Stimulated activated CD4-positive, alpha-beta T cell treated with anti-CD3 and anti-CD28 coated beads, Interleukin-15, amount 100 ng/mL, for 24 hours (primary cell): Measurements from ENCODE around the gene TRABD.

Source experiments
- DNase-seq: peaks from one replicate; pipeline ENCODE4 v3.0.0-alpha.2; 2020

TRABD gene

DNA sequence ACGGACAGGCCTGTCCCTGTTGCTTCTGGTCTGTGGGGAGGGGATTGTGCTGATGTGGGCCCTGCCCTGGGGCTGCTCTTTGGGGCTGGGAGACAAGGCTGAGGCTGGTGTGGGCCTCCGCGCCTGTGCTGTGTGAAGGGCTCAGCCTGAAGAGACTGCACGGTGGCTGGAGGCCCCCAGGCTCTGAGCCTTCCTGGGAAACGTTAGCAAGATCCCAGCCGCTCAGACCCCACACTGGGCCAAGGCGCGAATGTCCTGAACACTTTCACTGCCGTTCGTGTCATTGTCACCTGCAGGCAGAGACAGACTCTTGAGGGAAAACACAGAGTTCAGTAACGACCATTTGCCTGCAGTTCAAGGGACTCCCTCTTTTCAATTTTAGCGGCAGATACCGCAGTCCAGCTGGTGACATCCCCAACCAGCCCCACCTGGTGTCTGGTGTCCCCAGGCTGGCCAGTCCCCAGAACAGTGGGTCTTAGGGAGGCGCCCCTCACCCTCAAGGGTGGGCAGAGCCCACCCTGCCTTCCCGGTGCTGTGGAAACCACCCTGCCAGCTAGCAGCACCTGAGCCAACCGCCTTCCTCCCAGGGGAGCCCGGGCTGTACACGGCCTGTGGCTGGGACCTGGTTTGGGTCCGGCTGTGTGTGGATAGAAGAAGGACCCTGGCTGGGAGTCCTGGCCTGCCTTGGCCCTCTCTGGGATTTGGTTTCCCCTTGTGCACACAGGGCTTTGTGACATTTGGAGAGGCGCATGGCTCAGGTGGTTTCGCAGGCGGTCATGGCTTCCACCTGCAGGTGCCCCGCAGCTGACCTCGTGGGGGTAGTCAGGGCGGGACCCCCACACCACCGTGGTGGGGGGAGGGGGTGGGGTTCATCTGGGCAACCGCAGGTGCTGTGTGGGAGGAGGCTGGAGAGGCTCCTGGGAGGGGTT, 9.5 kb upstream of the TRABD start:
- DNase-seq, result no peak

- DNase-seq, result no peak
Observed at GRCh38 chr22:50176850-50177536, 8.7 kb upstream of the TRABD start.

DNA sequence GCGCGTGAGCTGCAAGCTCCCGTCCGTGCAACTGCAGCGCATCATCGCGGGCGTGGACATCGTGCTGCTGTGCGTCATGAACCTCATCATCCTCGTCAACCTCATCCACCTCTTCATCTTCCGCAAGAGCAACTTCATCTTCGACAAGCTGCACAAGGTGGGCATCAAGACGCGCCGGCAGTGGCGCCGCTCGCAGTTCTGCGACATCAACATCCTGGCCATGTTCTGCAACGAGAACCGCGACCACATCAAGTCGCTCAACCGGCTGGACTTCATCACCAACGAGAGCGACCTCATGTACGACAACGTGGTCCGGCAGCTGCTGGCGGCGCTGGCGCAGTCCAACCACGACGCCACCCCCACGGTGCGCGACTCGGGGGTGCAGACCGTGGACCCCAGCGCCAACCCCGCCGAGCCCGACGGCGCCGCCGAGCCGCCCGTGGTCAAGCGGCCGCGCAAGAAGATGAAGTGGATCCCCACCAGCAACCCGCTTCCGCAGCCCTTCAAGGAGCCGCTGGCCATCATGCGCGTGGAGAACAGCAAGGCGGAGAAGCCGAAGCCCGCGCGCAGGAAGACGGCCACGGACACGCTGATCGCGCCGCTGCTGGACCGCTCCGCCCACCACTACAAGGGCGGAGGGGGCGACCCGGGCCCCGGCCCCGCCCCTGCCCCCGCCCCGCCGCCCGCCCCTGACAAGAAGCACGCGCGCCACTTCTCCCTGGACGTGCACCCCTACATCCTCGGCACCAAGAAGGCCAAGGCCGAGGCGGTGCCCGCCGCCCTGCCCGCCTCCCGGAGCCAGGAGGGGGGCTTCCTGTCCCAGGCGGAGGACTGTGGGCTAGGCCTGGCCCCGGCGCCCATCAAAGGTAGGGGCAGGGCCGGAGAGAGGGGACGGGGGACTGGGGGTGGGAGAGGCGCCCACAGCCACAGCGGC, 7.9 kb upstream of the TRABD start:
- DNase-seq, result no peak

DNA sequence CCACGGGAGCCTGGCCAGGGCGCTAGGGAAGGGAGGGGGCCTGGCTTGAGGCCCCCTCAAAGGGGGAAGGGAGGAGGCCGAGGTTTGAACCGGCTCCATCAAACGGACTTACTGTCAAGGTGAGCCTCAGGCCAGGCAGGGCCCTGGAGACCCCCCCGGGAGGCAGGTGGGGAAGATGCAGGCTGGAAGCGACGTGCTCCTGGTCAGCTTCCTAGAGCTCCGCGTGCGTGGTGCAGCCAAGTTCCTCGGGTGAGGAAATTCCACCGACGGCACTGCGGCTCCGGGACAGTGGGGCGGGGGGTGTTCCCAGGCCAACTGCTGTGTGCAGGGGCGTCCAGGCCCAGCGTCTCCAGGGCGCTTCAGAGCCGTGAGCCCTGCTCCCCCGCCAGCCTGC, 7.2 kb upstream of the TRABD start:
- DNase-seq, result no peak

DNA sequence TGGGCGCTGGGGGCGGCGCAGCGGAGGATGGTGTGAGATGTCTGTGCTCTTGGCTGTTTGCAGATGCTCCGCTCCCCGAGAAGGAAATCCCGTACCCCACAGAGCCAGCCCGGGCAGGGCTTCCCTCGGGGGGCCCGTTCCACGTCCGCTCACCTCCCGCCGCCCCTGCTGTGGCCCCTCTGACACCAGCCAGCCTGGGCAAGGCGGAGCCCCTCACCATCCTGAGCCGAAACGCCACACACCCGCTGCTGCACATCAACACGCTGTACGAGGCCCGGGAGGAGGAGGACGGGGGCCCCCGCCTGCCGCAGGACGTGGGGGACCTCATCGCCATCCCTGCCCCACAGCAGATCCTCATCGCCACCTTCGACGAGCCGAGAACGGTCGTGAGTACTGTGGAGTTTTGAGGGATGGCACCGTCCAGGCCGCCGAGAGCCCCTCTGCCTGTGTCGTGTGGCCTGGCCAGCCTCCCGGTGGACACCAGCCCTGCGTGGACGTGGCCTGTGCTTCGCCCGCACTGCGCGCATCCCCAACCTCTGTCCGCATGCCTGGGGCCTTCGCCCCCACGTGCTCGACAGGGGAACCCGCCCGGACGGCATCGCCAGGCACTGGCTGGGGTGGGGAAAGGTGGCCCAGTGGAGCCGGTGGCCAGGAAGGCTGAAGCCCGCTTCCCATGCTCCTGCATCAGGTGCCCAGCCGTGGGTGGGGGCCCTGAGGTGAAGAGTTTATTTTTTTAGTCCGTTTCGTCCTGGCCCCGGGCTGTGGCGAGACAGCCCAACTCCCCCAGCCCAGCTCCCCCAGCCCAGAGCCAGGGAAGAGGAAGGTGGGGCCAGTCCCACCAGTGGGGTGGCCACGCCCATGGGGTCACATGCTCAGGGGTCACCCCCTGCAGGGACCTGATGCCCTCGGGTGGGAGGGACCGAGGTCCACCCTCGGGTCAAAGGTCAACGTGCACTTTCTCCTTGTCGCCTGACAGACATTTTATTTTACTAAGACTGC, 6.5 kb upstream of the TRABD start:
- no peak for DNase-seq

DNA sequence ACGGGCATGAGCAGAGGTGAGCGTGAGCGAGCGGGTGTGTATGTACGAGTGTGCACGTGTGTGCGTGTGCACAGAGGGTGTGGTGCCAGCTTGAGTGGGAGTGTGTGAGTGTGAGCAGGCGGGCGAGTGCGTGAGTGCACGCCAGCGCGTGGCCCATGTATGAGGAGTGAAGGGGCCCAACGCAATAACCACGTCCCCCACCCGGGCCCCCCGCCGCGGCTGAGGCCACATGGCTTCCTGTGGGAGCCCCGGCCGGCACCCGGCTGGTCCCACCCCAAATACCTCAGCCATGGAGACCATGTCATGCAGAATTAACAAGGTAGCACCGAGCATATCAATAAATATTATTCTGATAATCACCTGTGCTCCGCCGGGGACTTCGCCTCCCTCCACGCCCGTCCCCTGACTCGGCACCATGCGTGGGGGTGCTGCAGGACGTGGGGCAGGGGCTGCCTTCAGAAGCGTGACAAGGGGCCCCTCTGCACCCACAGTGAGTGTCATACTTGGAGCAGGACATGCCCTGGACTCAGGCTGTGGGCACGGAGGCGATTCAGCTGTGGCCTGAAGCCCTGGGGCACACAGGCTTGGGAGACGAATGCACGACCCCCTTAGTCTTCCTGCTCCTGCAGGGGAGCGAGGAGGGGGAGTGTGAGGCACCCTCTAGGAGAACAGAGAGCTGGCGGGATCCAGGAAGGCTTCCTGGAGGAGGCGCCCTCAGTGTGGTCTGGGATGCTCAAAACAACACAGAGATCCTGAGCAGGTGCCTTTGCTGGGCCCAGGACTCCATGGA, 5.6 kb upstream of the TRABD start:
- no peak for DNase-seq

GRCh38 chr22:50180727-50181521, 4.8 kb upstream of the TRABD start:
- DNase-seq, result no peak

GRCh38 chr22:50182176-50183081, 3.3 kb upstream of the TRABD start:
- DNase-seq, result no peak

DNA sequence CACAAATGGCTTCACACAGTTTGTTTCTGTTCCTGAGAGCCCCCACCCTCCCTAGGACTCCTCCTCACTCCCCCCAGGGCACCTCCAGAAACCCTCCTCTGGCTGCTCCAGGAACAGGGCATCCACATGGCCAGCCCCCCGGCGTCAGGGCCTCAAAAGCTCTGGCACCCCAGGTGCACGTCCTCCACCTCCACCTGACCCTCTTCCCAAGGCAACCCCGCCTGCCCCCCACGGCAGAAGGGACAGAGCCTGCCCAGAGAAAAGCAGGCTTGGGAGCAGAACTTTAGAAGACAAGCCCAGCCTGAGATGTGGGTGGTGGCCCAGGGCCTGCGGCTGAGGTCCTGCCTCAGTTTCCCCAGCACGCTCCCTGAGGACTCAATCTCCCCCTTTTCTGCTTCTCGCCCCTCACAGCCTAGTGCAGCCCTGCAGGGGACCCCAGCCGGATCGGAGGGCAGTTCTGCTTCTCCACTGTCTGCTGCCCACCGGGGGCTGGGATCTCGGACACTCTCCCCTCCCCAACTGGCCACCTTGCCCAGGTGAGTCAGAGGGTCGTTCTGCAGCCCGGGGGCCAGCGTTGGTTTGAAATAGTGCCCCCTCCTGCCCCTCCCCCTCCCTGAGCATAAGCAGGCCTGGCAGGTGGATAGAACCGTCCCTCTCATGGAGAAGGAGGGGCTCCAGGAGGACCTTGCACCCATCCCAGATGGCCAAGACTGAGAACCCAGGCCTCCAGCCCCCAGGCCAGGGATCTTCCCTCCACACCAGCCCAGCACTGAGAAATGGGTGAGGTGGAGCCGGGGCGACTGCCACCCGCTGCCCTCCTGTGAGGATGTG, 2.4 kb upstream of the TRABD start:
- DNase-seq, result no peak

DNA sequence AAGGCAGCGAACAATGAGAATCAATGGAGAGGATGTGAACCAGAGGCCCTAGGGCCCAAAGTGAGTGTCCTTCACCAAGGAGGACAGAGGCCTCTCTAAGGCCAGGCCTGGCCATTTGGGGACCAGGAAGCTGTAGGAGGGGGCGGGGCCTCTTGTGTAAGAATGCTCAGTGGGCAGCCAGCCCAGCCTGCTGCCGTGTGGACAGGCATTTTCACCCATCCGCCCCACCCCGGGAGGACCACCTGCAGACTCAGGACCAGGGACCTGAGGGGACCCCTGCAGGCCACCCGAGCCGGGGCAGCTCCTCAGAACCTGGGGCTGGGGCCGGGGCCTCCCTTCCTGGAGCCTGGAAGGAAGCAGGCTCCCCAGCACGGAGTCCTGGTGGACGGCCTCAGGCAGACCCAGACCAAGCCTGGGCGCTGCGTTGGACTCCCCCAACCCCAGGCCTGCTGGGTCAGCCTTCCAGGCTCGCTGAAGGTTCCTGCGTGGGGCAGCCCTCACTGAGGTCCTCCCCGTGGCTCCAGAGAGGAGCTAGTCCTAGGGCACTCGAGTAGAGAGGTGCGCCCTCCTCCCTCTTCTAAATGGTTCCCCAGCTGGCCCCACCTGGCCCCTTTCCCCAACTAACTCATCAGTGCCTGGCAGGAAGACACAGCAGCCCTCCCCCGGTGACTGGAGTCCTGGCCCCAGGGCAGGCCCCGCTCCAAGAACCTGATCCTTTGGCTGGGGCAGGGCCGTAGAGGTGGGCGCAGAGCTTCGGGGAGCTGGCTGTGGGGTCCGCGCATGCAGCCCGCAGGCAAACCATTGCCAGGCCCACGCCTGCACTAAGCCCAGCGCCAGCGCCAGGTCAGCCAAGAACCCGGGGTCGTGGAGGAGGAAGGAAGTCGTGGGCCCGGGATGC, 1.5 kb upstream of the TRABD start:
- DNase-seq, result no peak

DNA sequence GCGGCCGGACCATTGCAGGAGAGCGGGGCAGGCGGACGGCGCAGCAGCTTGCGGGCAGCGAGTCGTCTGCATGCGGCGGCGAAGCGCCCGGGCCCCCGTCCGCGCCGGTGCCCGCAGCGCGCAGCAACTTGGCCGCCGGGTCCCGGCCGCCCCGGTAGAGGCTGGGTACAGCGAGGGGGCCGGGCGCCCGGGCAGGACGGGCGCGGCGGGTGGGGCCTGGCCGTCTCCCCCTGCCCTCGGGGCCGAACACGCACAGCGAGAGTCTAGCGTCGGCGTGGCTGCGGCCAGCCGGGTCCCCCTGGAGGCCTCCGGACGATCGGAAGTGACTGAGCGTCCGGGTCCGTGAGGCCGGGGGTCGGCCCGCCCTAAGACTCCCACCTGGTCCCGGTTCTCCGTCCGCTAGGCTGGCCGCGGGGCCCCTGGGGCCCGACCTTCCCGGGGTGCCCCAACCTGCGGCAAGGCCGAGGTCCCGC, 775 bp upstream of the TRABD start:
- DNase-seq, result no peak

DNA sequence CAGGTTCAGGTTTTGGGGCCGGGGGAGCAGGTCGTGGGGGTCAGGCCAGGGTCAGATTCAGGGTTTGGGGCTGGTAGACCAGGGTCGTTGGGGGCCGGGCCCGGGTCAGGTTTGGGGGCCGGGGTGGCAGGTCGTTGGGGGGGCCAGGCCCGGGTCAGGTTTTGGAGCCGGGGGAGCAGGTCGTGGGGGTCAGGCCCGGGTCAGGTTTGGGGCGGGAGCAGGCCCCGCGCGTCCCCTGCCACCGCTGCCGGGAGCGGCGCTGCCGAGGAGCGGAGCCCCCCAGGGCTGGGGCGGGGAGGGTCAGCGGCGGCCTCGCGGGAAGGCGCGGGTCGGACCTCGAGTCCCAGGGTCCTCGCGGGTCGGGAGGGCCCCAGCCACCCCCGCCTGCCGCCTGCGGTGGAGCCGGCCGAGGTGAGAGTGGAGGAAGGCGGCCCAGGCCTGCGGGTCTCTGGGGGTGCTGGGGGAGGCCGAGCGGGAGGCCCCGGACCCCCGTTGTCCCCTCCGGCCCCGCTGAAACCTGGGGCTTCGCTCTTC, 535 bp downstream of the TRABD start:
- peak; percentile 29 for DNase-seq

GRCh38 chr22:50186761-50187523, 1.2 kb downstream of the TRABD start:
- no peak for DNase-seq

- no peak for DNase-seq
Observed at GRCh38 chr22:50188356-50188755, 2.6 kb downstream of the TRABD start.

GRCh38 chr22:50189184-50189848, 3.6 kb downstream of the TRABD start:
- no peak for DNase-seq
